Islet precursor cell (in vitro differentiated cells): ENCODE data around the gene NCOA1.
A peak's percentile ranks its signal among the peaks of the same experiment; 100 is the strongest.
"Not testable (repeated sequence)": the region's sequence is repeated elsewhere in the genome, so short reads cannot be mapped to it uniquely, and the experiment has no call there.

ENCODE experiments used
- DNase-seq: peaks from one replicate; pipeline ENCODE4 v3.0.0-alpha.2; 2018

NCOA1 gene

DNA sequence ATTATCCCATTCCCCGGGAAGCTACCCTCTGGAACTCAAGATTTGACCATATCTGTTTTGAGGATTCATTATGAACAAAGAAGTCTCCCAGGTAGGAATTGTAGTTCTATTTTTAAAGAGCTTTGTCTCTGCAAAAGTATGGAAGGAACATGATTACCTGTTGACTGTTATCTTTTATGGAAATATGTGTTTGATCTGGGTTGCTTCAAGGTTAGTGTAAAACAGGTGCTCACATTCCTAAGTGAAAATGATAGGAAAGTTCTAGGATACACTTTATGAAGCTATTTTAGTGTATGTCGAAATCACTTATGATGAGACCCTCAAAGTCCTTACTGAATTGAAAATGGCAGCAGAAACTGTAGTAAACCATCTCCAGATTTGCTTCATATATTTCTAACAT, 153.0 kb downstream of the NCOA1 start:
- no peak for DNase-seq

DNA sequence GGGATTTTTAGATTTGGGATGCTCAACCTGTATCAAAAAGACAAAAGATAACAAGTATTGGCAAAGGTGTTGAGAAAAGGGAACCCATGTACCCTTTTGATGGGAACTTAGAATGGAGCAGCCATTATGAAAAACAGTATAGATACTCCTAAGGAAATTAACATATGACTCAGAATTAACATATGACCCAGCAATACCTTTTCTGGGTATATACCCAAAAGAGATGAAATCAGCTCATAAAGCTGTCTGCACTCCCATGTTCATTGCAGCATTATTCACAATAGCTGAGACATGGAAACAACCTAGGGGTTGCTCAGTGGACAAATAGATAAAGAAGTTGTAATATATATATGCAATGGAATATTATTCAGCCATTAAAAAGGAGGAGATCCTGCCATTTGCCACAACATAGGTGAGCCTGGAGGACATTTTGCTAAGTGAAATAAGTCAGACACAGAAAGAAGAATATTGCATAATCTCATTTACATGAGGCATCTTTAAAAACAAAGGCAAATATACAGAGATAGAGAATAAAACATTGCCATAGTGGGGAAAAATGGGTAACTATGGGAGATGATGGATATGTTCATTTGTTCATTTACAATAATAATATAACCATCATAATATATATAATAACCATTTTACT, 160.1 kb downstream of the NCOA1 start:
- DNase-seq: no peak

DNA sequence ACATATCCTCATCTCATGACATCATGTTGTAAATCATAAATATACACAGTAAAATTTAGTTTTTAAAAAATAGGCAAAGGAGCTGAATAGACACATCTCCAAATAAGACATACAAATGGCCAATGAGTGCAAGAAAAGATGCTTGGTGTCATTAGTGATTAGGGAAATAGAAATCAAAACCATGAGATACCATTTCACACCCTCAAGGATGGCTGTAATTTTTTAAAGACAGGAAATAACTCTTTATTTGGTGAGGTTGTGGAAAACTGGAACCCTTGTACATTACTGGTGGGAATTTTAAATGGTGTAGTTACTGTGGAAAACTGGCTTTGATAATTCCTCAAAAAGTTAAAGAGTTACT, 160.6 kb downstream of the NCOA1 start:
- no peak for DNase-seq

- DNase-seq: no peak
Measured at GRCh38 chr2:24652265-24653182, 161.5 kb downstream of the NCOA1 start.

GRCh38 chr2:24657818-24658217, 166.8 kb downstream of the NCOA1 start:
- no peak for DNase-seq

- no peak for DNase-seq
Measured at GRCh38 chr2:24658531-24659202, 167.6 kb downstream of the NCOA1 start.

DNA sequence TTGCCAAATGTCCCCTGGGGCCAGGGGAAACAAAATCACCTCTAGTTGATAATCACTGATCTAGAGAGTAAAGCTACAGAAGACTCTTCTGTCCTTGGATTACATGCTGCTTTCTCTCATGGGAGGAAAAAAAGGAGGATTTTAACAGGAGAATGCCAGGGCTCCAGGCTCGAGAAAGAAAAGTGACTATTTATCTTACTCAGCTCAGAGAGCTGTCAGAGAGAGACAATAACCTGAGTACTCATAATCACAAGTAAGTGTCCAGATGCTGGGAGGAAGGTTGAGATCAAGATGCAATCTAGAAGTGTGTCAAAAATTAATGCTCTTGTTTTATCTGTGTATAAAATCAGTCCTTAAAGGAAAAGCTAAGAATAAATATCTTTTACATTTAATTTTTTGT, 168.8 kb downstream of the NCOA1 start:
- DNase-seq: no peak

- no peak for DNase-seq
Measured at GRCh38 chr2:24667542-24667941, 176.5 kb downstream of the NCOA1 start.

- DNase-seq: no peak
Measured at GRCh38 chr2:24671230-24671629, 180.2 kb downstream of the NCOA1 start.

DNA sequence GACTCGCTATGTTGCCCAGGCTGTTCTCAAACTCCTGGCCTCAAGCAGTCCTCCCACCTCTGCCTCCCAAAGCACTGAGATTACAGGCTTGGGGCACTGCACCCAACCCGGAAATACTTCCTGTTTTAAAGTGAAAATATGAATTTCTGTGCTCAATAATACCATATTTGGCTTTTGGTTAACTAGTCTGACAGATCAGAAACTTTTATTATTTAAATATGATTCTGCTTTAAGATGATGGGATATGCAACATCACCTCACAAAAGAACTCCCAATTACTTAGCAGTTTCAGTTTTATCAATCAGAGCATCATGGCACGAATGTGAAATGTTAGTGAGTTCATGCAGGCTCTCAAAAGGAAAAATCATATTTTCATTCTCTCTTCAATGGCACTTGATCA, 181.5 kb downstream of the NCOA1 start:
- DNase-seq: no peak

DNA sequence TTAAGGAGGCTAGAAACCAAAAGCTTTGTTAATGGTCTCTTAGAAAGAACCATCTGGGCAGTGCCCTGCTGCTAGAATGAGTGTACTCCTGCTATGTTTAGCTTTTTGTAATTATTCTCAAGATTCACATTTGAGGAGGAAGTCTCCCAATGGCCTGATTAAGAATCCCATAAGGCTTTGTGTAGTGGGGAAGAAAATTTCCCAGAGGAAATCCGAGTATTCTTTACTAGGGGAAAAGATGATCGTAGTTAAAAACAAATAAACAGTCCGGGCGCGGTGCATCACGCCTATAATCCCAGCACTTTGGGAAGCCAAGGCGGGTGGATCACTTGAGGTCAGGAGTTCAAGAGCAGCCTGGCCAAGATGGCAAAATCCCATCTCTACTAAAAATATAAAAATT, 184.3 kb downstream of the NCOA1 start:
- DNase-seq: no peak

- no peak for DNase-seq
Measured at GRCh38 chr2:24676493-24676892, 185.4 kb downstream of the NCOA1 start.

- DNase-seq: not testable (repeated sequence)
Measured at GRCh38 chr2:24678066-24678465, 187.0 kb downstream of the NCOA1 start.

DNA sequence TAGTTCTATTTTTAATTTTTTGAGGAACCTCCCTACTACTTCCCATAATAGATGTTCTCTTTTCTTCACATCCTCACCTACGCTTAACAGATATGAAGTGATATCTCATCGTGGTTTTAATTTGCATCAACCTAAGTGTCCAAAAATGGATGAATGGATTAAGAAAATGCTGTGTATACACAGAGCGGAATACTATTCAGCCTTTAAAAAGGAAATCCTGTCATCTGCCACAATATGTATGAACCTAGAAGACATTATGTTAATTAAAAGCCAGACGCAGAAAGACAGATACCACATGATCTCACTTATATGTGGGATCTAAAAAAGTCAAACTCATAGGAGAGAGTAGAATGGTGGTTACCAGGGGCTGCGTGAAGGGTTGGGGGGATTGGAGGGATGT, 189.1 kb downstream of the NCOA1 start:
- DNase-seq: no peak

DNA sequence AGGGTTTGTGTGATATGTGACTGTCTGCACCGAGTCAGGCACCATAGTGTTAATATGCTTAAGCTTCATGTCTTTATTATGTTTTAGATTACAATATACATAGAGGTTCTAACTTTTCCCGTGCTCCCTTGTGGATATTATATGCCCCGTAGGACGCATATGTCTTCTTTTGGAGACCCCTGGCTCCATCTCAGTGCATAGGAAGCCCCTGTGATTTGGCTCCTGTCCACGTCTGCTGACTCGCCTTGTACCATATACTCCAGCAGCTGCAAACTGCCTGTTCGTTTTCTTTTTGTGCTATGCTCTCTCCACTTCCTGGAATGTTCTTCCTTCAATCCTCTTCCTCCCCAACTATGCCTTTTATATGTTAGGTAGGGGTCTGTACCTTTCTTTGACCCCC, 191.2 kb downstream of the NCOA1 start:
- no peak for DNase-seq

DNA sequence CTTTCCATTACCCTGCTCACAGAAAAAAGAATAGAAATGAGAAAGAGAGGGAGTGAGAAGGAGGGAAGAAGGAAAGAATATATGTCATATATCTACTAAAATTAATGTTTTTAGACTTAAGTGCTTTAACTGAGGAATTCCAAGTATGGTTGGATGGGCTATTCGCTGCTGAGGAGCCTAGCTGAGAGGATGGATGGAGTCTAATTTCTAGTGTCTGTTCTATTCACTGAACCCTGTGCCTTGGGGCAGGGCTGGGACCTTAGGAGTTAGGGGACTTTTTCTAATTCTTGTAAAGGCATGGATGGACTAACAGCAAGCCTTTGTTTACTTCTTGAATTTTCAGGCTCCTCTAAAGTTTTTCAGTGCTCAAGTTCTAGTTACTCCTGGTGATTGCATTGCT, 192.4 kb downstream of the NCOA1 start:
- DNase-seq: peak; percentile 53

- no peak for DNase-seq
Measured at GRCh38 chr2:24690524-24690923, 199.5 kb downstream of the NCOA1 start.

- no peak for DNase-seq
Measured at GRCh38 chr2:24691806-24692205, 200.8 kb downstream of the NCOA1 start.

DNA sequence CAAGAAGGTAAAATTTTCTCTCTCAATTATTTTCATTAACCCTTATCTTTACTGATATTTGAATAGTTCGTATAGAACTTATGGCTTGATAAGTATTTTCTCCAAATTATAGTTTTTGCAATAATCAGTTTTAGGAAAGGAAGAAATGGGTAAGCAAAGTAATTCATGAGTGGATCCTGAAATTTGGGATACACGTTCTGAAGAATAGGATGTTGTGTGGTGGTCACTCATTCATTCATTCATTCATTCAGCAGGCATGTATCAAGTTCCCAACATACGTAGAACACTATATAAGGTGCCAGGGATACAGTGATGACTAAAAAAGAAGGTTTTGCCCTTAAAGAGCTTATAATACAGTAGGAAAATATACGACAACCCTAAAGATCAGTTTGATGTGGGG, 206.7 kb downstream of the NCOA1 start:
- DNase-seq: no peak

- no peak for DNase-seq
Measured at GRCh38 chr2:24702800-24703199, 211.7 kb downstream of the NCOA1 start.

- DNase-seq: no peak
Measured at GRCh38 chr2:24704692-24705091, 213.6 kb downstream of the NCOA1 start.

GRCh38 chr2:24707143-24707542, 216.1 kb downstream of the NCOA1 start:
- no peak for DNase-seq

DNA sequence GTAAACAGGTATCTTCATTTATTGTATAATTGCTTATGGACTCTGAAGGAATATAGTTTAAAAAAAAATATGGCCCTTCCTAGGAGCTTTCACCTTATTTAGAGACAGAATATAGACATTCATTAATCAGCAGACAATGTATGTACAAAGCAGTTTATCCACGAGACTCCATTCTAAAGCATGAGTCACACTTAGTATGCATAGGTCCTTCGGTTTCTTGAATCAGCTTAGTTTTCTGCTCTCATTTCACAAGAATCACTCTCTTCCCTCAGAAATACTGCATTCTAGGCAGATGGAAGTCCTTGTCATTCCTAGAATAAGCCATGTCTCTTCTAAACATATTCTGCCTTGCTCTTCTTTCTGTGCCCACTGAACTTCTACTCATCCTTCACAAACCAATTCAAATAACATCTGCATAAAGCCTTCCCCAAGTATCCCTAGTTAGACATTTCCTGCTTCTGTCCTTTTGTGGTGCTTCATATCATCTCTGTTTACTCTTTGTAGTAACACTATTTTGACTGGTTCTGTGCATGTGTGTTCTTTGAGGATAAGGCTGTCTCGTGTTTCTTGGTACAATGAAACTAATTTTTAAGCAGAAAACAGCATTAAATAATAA, 217.6 kb downstream of the NCOA1 start:
- DNase-seq: no peak

DNA sequence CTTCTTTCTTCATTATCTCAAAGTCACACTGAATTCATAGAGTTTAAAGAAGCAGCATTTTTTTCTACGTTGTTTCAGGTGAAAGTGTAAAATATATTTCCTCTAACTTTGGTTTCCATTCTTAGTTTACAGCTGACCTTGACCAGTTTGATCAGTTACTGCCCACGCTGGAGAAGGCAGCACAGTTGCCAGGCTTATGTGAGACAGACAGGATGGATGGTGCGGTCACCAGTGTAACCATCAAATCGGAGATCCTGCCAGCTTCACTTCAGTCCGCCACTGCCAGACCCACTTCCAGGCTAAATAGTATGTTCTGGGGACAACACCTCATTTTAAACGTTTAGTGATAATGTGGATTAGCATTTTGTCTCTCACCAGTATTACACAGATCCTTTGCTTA, 219.8 kb downstream of the NCOA1 start:
- no peak for DNase-seq
